Activated naive CD4-positive, alpha-beta T cell treated with anti-CD3 and anti-CD28 coated beads for 36 hours (primary cell): Measurements from ENCODE around the gene NPTX2. TPM values are rescaled to one million over a fixed set of nuclear protein-coding genes. Genes with fewer than 3 reads are reported as not detected.

Experiments used
- CTCF ChIA-PET: fragments of 350-600 bp; sonication (Branson Sonifier 250); formaldehyde crosslinking; loops from one replicate; lab custom pipeline; 2021; ENCODE audit warnings: antibody characterized with exemption; lab: Charles Lee
- DNase-seq: peaks from one replicate; pipeline ENCODE4 v3.0.0-alpha.2; 2020
- H3K27ac Mint-ChIP-seq: one replicate; pipeline ENCODE4 v1.8.0; 2021; ENCODE audit warnings: mild to moderate bottlenecking, mixed read lengths
- H3K27me3 Mint-ChIP-seq: one replicate; pipeline ENCODE4 v1.8.0; 2021; ENCODE audit warnings: low read depth, mixed read lengths
- H3K36me3 Mint-ChIP-seq: one replicate; pipeline ENCODE4 v1.8.0; 2021; ENCODE audit warnings: low read depth, mixed read lengths
- H3K4me1 Mint-ChIP-seq: one replicate; pipeline ENCODE4 v1.8.0; 2021; ENCODE audit warnings: low read depth, mixed read lengths
- H3K4me3 Mint-ChIP-seq: one replicate; pipeline ENCODE4 v1.8.0; 2021; ENCODE audit warnings: mild to moderate bottlenecking, moderate library complexity, mixed read lengths
- H3K9me3 Mint-ChIP-seq: one replicate; pipeline ENCODE4 v1.8.0; 2021; ENCODE audit warnings: mixed read lengths
- intact Hi-C: fragments of 100-400 bp; cut with micrococcal nuclease; formaldehyde crosslinking; loops from one replicate; pipeline ENCODE4 v1.15.1; 2023
- total RNA-seq, 2 experiments: library from RNA; stranded (reverse); gene quantifications; one replicate each; pipeline ENCODE4 v1.2.3, GENCODE V29; 2021

Gene NPTX2
- total RNA-seq, 2 experiments from 2014 or later, result not detected

DNA sequence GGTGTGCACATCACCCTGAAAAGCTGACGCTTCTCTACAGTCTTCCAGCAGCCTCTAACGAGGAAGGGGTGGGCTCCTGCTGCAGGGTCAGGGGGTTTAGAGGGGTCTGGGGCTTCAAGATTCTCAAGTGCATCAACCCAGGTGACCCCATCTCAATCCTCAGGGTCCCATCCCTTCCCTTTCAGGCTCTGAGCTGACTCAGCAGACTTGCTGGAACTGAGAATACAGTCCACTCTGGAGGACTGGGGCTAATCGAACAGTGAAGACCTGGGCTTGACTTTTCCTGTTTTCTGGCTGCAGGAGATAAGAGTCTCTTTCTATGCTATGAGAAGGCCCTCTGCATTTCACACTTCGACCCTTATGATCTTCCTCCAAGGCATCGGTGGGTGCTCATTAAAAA lies 22.3 kb upstream of the NPTX2 start:
- H3K4me1 Mint-ChIP-seq, result no peaks in the 10 kb centered on the region
- no peak for DNase-seq
- no peaks in the 10 kb centered on the region for H3K9me3 Mint-ChIP-seq
- no peak overlapping the region for H3K27ac Mint-ChIP-seq
- intact Hi-C loops, result no loop called here
- H3K27me3 Mint-ChIP-seq, result no peaks in the 10 kb centered on the region
- no peak overlapping the region for H3K4me3 Mint-ChIP-seq
- no peaks in the 10 kb centered on the region for H3K36me3 Mint-ChIP-seq
- CTCF ChIA-PET, result no interaction called here

DNA sequence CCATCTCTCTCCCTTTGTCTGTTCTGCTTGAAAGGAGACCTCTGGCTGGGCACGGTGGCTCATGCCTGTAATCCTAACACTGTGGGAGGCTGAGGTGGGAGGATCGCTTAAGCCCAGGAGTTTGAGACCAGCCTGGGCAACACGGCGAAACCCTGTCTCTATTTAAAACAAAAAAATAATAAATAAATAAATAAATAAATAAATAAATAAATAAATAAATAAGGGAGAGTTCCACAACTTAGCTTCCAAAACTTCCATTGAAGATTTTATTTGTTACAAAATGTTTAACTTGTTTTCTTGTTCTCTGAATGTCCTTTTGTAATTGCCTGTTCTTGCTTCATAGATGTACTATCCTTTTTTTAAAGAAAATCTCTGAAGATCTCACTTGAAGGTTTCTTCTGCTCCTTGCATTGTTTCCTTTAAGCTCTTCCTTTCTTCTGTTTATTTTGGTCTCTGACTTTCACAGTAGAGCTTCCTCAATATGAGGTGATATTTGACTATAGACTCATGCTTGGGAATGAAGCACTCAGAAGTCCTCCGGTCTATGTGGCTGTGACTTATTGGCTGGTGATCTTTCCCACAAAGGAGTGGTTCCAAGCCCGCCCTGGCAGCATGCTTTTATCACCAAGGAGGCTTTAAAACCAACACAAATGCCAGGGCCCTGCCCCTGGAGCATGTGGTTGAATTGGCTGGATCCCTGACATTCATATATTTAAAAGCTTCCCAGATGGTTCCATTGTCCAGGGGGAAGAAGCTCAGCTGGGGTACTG lies 18.1 kb upstream of the NPTX2 start:
- no peaks in the 10 kb centered on the region for H3K36me3 Mint-ChIP-seq
- no peaks in the 10 kb centered on the region for H3K9me3 Mint-ChIP-seq
- DNase-seq, result no peak
- no peaks in the 10 kb centered on the region for H3K4me1 Mint-ChIP-seq
- CTCF ChIA-PET, result interaction anchor here (1.6 kb wide), 1 partner anchor 10 kb away, joined by 3 read pairs; no protein-coding TSS in a partner anchor
- no peak overlapping the region for H3K27ac Mint-ChIP-seq
- intact Hi-C loops, result no loop called here
- no peak overlapping the region for H3K4me3 Mint-ChIP-seq
- no peaks in the 10 kb centered on the region for H3K27me3 Mint-ChIP-seq

DNA sequence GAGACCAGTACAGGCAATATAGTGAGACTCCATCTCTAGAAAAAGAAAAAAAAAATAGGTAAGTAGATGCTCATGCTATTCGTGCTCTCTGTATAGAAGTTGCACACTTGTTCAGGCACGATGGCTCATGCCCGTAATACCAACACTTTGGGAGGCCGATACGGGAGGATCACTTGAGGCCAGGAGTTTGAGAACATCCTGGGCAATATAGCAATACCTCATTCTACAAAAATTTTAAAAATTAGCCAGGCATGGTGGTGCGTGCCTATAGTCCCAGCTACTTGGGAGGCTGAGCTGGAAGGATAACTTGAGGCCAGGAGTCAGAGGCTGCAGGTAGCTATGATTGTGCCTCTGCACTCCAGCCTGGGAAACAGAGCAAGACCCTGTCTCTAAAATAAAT lies 17.2 kb upstream of the NPTX2 start:
- intact Hi-C loops, result no loop called here
- H3K27ac Mint-ChIP-seq, result no peak overlapping the region
- DNase-seq, result no peak
- no peaks in the 10 kb centered on the region for H3K27me3 Mint-ChIP-seq
- H3K36me3 Mint-ChIP-seq, result no peaks in the 10 kb centered on the region
- no peaks in the 10 kb centered on the region for H3K9me3 Mint-ChIP-seq
- H3K4me1 Mint-ChIP-seq, result no peaks in the 10 kb centered on the region
- H3K4me3 Mint-ChIP-seq, result no peak overlapping the region
- CTCF ChIA-PET, result interaction anchor here (1.6 kb wide), 1 partner anchor 9 kb away, joined by 3 read pairs; no protein-coding TSS in a partner anchor

DNA sequence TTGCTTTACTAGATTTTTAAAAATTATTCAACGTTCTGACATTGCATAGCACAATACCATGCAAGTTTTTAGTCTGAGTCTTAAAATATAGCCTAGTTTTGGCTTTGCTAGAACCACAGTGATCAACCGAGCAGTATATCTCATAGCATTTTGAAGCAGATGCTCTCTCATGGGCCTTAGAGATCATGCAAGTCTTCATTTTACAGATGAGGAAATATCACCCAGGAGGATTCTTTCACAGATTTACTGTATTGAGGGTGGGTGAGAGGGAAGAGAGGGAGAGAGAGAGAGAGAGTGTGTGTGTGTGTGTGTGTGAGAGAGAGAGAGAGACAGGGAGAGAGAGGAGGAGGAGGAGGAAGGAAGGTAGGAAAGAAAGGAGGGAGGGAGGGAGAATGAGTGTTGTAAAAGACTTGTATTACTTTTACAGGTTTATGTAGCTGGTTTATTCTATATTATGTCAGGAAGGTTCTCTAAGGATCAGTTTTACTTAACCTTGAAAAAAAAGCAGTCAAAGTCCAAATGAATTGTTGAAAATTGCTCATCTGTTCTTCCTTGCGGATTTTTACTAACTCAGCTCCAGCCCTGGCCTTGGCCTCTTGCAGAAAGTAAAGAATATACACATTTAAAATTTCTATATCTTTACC lies 14.2 kb upstream of the NPTX2 start:
- no peaks in the 10 kb centered on the region for H3K4me1 Mint-ChIP-seq
- DNase-seq, result no peak
- no peaks in the 10 kb centered on the region for H3K36me3 Mint-ChIP-seq
- no peaks in the 10 kb centered on the region for H3K27me3 Mint-ChIP-seq
- no peak overlapping the region for H3K27ac Mint-ChIP-seq
- CTCF ChIA-PET, result no interaction called here
- no peak overlapping the region for H3K4me3 Mint-ChIP-seq
- H3K9me3 Mint-ChIP-seq, result peaks cover 2% of the 10 kb centered on the region
- intact Hi-C loops, result no loop called here

DNA sequence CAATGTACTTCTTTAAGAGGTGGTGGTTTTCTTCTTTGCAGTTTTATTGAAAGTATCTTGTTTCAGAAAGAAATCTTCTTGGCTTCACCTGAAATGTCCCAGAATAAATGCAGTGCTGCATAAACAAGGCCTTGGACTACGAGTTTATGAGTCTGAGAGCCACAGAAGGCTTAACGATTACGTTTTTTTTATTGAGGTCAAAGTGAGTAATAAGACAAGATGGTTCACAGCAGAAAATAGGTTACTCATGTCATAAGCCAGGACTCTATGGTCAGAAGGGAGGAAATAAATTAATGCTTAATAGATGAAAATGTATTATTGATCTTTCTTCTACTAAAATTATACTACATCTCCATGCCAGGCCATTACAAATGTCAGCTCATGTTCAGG lies 13.7 kb upstream of the NPTX2 start:
- no peaks in the 10 kb centered on the region for H3K36me3 Mint-ChIP-seq
- DNase-seq, result no peak
- no peak overlapping the region for H3K27ac Mint-ChIP-seq
- H3K4me1 Mint-ChIP-seq, result no peaks in the 10 kb centered on the region
- CTCF ChIA-PET, result no interaction called here
- peaks cover 2% of the 10 kb centered on the region for H3K9me3 Mint-ChIP-seq
- intact Hi-C loops, result no loop called here
- H3K4me3 Mint-ChIP-seq, result no peak overlapping the region
- H3K27me3 Mint-ChIP-seq, result no peaks in the 10 kb centered on the region

DNA sequence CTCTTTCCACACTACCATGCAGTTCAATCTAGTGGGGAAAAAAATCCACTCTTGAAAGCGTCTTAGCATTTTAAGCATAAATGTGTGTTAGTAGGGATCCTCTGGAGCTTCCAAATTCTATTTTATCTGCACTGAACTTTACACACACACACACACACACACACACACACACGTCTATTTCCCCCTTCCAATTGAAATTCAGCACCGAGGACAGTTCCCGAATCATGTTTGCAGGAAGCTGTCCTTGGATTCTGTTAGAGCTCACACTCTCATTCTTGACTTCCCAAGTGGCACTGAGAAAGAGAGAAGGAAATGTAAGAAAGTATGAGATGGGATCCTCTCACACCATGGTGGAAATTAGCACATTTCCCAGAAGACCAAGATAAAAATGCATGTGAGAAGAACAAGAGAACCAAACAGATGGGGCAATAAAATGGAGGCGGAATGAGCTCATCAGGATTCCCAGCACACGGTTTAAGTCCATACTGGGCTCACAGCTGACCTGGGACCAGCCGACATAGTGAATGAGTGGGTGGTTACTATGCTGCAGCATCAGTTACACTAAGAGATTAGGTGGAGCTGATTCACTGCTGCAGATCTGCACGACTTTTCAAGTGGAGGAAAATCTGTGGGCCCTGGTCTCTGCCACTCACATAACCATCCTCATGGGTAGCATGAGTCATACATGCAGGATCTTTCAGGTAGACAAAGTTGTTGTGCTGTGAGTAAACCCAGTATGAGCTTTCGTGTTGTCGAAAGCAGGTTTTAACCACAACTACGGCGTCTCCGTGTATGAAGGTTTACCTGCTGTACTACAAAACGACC lies 3.3 kb upstream of the NPTX2 start:
- no peak overlapping the region for H3K27ac Mint-ChIP-seq
- intact Hi-C loops, result loop anchor here (10.0 kb wide), 1 partner anchor 179 kb away; no protein-coding TSS in a partner anchor
- peaks cover 2% of the 10 kb centered on the region for H3K9me3 Mint-ChIP-seq
- no peaks in the 10 kb centered on the region for H3K36me3 Mint-ChIP-seq
- peaks cover 4% of the 10 kb centered on the region for H3K4me1 Mint-ChIP-seq
- DNase-seq, result no peak
- peaks cover 42% of the 10 kb centered on the region for H3K27me3 Mint-ChIP-seq
- CTCF ChIA-PET, result interaction anchor here (0.8 to 1.3 kb wide), 2 partner anchors 132 to 160 kb away, joined by 3 read pairs; no protein-coding TSS in a partner anchor
- H3K4me3 Mint-ChIP-seq, result no peak overlapping the region

DNA sequence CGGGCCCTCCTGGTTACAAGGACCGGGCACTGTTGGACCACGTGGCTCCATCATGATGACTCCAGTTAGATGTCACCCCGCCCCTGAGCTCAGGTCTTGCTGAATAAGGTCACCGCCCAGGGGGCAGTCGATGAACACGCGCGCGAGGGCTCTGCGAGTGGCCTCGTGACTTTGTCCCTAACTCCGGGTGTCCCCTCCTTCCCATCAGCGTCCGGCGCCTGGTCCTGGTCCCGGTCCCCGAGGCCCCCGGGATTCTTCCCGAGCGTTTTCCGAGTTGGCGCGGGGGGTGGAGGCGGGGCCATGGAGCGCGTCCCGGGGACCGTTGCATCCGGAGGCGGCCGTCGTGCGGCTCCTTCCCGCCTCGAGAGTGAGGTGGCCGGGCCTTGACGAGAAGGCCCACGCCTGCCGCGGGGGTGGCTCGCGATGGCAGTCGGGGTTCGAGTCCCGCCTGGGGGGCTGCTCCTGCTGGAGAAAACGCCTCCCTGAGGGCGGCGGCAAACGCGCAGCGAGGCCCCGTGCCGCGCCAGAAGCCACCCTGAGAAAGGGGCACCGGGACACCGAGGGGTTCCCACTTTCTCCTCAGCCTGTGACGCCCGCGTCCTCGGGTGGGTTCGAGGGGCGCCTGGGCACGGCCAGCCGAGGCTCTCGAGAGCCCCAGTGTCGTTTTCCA lies 569 bp upstream of the NPTX2 start:
- peaks cover 57% of the 10 kb centered on the region for H3K27me3 Mint-ChIP-seq
- H3K4me3 Mint-ChIP-seq, result no peak overlapping the region
- intact Hi-C loops, result loop anchor here (10.0 kb wide), 1 partner anchor 182 kb away; no protein-coding TSS in a partner anchor
- DNase-seq, result no peak
- H3K4me1 Mint-ChIP-seq, result peaks cover 6% of the 10 kb centered on the region
- H3K9me3 Mint-ChIP-seq, result peaks cover under 1% of the 10 kb centered on the region
- no peak overlapping the region for H3K27ac Mint-ChIP-seq
- CTCF ChIA-PET, result no interaction called here
- H3K36me3 Mint-ChIP-seq, result no peaks in the 10 kb centered on the region

DNA sequence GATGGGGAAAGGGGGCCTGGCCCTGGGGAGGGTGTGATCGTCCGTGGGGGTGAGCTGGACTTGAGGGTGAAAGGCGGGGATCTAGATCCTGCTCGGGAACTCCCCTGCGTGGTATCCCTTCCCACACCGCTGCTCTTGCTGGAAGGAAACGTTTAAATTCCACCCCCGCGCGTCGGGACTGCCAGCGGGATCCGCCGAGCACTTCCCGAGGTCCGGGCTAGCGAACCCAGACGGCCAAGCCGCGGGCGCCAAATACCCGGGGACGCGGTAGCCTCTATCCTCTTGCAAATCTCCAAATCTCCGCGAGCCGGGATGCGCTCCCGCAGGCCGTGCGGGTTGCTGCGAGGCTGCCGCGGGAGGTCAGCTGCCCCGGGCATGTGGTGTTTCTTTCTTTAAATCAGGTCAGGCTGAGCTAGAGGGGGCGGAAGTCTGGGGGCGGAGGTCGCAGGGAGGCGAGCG lies 904 bp downstream of the NPTX2 start:
- no peaks in the 10 kb centered on the region for H3K36me3 Mint-ChIP-seq
- no peak overlapping the region for H3K4me3 Mint-ChIP-seq
- CTCF ChIA-PET, result no interaction called here
- peaks cover 6% of the 10 kb centered on the region for H3K4me1 Mint-ChIP-seq
- H3K27me3 Mint-ChIP-seq, result peaks cover 52% of the 10 kb centered on the region
- H3K27ac Mint-ChIP-seq, result no peak overlapping the region
- intact Hi-C loops, result loop anchor here (10.0 kb wide), 1 partner anchor 183 kb away; no protein-coding TSS in a partner anchor
- no peak for DNase-seq
- H3K9me3 Mint-ChIP-seq, result no peaks in the 10 kb centered on the region

DNA sequence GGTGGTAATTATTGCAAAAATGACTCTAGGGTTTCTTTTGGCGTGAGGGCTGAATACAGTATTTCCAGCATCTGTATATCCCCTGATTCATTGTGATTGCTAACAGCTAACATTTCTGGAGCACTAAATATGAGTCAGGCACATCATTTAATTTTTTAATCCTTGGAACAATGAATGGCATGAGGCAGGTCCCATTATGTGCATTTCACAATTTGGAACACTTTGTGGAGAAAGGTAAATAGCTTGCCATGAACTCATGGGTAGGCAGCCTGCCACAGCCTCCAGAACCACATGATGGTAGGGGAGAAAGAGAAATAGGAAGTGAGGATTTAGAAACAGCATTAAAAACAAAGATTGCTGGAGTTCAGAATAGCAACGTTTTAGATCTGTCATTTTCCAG lies 1.7 kb downstream of the NPTX2 start:
- CTCF ChIA-PET, result no interaction called here
- Mint-ChIP-seq H3K27me3 (peaks cover 50% of the 10 kb centered on the region), H3K4me3 (no peak overlapping the region), H3K4me1 (peaks cover 6% of the 10 kb centered on the region), H3K27ac (no peak overlapping the region), H3K36me3 (no peaks in the 10 kb centered on the region), H3K9me3 (no peaks in the 10 kb centered on the region)
- intact Hi-C loops, result loop anchor here (10.0 kb wide), 1 partner anchor 184 kb away; no protein-coding TSS in a partner anchor
- no peak for DNase-seq

DNA sequence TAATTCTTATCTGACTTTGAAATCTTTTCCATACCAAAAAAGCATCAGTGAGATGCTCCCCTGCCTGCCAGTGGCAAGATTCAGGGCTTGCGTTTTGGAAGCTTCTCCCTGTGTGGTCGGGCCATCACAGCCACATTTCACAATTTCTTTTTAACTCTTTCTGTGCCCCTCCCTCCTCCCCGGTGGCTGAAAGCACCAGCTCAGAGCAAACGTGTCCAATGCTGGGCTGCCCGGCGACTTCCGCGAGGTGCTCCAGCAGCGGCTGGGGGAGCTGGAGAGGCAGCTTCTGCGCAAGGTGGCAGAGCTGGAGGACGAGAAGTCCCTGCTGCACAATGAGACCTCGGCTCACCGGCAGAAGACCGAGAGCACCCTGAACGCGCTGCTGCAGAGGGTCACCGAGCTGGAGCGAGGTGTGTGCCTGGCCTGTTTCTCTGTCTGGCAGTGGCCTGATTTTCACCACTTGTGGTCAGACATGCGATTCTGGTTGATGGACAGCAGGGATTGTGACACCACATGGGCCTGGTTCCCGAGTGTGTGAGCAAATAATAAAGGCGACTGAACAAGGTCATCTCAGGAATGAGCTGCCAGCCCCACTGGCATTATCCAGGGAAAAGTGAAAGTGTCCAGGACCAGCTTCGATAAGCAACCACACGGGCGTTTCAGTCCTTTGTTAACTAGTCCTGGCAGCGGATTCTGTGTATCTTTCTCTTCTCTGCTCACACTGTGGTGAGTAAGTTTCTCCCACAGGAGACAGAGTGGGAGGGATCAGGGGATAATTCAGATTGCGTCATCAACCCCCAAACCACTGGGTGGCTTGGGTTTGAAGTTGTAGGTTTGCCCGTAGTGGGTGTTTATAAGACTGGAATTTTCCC lies 2.6 kb downstream of the NPTX2 start:
- H3K27me3 Mint-ChIP-seq, result peaks cover 49% of the 10 kb centered on the region
- H3K36me3 Mint-ChIP-seq, result no peaks in the 10 kb centered on the region
- no peak overlapping the region for H3K27ac Mint-ChIP-seq
- intact Hi-C loops, result loop anchor here (10.0 kb wide), 1 partner anchor 185 kb away; no protein-coding TSS in a partner anchor
- H3K4me1 Mint-ChIP-seq, result peaks cover 6% of the 10 kb centered on the region
- no peak overlapping the region for H3K4me3 Mint-ChIP-seq
- no peaks in the 10 kb centered on the region for H3K9me3 Mint-ChIP-seq
- CTCF ChIA-PET, result no interaction called here
- no peak for DNase-seq
